DMS153 (cell line): ENCODE data around the gene TEX54.

Experiments
- DNase-seq: peaks from one replicate; lab custom pipeline; 2025; lab: John Stamatoyannopoulos, UW

TEX54 gene

GRCh38 chr11:62788991-62789390 lies 43.6 kb downstream of the TEX54 start:
- DNase-seq = no peak

- DNase-seq = peak; percentile 94
Measured at GRCh38 chr11:62787005-62787759, 45.5 kb downstream of the TEX54 start, which contains the start of gene TMEM179B. TSS of gene TMEM179B (plus strand) at chr11:62787402. CDS start at chr11:62787432, 30 bp downstream.

- peak; percentile 66 for DNase-seq
Measured at GRCh38 chr11:62786318-62787004, 46.2 kb downstream of the TEX54 start.

- DNase-seq = no peak
Measured at GRCh38 chr11:62782753-62783152, 49.9 kb downstream of the TEX54 start.
